Retinal pigment epithelial cell (primary cell): ENCODE data around the gene NCOA1.
"Not testable (repeated sequence)": the region's sequence is repeated elsewhere in the genome, so short reads cannot be mapped to it uniquely, and the experiment has no call there.

Source experiments
- DNase-seq: peaks from one replicate; pipeline ENCODE4 v3.0.0-alpha.2; 2010; ENCODE audit warnings: low read depth
- H3K4me3 ChIP-seq: 2 replicates; pipeline ENCODE4 v1.5.1; 2011; ENCODE audit warnings: mild to moderate bottlenecking, low read length, control low read depth, moderate library complexity
- CTCF ChIP-seq: conservative IDR thresholded peaks from 2 replicates; pipeline ENCODE4 v1.5.1; 2011; ENCODE audit warnings: low read depth, low read length, control low read depth, inconsistent platforms

Gene NCOA1

DNA sequence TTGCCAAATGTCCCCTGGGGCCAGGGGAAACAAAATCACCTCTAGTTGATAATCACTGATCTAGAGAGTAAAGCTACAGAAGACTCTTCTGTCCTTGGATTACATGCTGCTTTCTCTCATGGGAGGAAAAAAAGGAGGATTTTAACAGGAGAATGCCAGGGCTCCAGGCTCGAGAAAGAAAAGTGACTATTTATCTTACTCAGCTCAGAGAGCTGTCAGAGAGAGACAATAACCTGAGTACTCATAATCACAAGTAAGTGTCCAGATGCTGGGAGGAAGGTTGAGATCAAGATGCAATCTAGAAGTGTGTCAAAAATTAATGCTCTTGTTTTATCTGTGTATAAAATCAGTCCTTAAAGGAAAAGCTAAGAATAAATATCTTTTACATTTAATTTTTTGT, 168.8 kb downstream of the NCOA1 start:
- H3K4me3 ChIP-seq: no peak overlapping the region
- no peak for DNase-seq
- no peak for TF ChIP-seq CTCF

DNA sequence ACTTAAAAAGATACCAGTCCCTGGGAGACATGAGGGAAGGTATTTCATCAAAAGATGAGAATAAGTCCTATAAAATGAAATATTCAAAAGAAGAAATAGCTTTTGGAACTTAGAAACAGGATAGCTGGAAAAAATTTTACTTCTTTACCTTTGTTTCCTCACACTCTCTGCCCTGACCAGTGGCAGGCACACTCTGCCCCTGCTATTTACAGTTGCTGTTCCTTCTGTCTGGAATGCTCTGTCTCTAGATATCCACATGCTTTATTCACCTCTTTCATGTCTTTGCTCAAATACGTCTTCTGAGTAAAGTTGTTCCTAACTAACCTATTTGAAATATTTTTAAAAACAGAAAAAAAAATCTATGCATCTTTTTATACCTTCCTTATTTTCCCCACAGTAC, 176.5 kb downstream of the NCOA1 start:
- TF ChIP-seq CTCF: no peak
- no peak overlapping the region for H3K4me3 ChIP-seq
- no peak for DNase-seq

- no peak for TF ChIP-seq CTCF
- DNase-seq: no peak
- no peak overlapping the region for H3K4me3 ChIP-seq
Measured at GRCh38 chr2:24671230-24671629, 180.2 kb downstream of the NCOA1 start.

- DNase-seq: no peak
Measured at GRCh38 chr2:24672589-24672988, 181.5 kb downstream of the NCOA1 start.

GRCh38 chr2:24675338-24675737, 184.3 kb downstream of the NCOA1 start:
- no peak for TF ChIP-seq CTCF
- no peak for DNase-seq

More at GRCh38 chr2:24672589-24672988, 181.5 kb downstream of the NCOA1 start:
- TF ChIP-seq CTCF: no peak
- no peak overlapping the region for H3K4me3 ChIP-seq

DNA sequence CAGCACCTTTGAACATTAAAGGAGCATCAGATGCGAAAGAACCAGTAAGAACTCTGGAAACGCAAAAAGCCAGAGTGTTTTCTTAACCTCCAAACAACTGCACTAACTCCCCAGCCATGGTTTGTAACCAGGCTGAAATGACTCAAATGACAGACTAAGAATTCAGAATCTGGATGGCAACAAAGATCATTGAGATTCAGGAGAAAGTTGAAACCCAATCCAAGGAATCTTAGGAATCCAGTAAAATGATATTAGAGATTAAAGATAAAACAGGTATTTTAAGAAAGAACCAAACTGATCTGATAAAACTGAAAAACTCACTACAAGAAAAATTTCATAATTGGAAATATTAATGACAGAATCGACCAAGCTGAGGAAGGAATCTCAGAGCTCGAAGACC, 185.4 kb downstream of the NCOA1 start:
- H3K4me3 ChIP-seq: no peak overlapping the region
- DNase-seq: no peak
- no peak for TF ChIP-seq CTCF

More at GRCh38 chr2:24675338-24675737, 184.3 kb downstream of the NCOA1 start:
- no peak overlapping the region for H3K4me3 ChIP-seq

GRCh38 chr2:24678066-24678465, 187.0 kb downstream of the NCOA1 start:
- not testable (repeated sequence) for DNase-seq, H3K4me3 ChIP-seq

DNA sequence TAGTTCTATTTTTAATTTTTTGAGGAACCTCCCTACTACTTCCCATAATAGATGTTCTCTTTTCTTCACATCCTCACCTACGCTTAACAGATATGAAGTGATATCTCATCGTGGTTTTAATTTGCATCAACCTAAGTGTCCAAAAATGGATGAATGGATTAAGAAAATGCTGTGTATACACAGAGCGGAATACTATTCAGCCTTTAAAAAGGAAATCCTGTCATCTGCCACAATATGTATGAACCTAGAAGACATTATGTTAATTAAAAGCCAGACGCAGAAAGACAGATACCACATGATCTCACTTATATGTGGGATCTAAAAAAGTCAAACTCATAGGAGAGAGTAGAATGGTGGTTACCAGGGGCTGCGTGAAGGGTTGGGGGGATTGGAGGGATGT, 189.1 kb downstream of the NCOA1 start:
- no peak overlapping the region for H3K4me3 ChIP-seq
- DNase-seq: no peak
- no peak for TF ChIP-seq CTCF
